Middle frontal gyrus (tissue), 1 donor: ENCODE data around the gene BCAN.

Experiments used
- DNase-seq: peaks from one replicate; pipeline ENCODE4 v3.0.0-alpha.2; 2015; ENCODE audit warnings: low spot score; ENCODE audit errors: extremely low spot score

The BCAN gene

DNA sequence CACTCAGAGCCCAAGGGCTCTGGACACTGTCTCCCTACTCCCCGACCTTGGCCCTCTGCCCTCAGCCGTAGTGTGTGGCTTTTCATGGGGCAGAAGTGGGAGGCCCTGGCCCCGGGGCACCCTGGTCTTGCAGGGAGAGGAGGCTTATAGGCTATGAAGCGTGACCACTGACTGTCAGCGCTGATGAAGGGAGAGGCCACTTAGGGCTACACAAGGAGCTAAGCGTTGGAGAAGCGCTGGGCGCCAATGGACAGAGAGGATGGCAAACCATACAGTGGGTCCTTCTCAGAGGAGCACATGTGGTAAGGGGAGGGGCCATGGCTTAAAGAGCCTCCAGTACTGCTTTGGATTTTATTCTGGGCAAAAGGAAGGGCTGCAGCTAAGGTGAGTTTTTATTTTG lies 55.6 kb downstream of the BCAN start:
- no peak for DNase-seq

DNA sequence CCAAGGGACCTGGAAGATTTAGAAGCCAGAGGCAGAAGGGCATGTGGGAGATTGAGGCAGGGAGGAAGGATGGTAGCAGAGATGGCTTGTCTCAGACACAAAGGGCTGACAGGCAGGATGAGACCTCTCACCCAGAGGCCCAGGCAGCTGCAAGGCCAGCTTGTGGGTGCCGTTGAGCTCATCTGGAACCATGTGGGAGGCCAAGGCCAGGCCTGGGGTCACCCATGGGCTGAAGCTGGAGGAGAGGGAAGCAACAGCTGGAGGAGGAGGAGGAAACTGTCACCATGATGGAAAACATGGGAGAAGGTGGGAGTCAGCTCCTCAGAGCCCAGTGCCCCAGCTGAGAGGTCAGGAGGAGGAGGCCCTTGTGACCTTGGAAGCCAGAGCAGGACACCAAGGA lies 57.1 kb downstream of the BCAN start:
- no peak for DNase-seq

DNA sequence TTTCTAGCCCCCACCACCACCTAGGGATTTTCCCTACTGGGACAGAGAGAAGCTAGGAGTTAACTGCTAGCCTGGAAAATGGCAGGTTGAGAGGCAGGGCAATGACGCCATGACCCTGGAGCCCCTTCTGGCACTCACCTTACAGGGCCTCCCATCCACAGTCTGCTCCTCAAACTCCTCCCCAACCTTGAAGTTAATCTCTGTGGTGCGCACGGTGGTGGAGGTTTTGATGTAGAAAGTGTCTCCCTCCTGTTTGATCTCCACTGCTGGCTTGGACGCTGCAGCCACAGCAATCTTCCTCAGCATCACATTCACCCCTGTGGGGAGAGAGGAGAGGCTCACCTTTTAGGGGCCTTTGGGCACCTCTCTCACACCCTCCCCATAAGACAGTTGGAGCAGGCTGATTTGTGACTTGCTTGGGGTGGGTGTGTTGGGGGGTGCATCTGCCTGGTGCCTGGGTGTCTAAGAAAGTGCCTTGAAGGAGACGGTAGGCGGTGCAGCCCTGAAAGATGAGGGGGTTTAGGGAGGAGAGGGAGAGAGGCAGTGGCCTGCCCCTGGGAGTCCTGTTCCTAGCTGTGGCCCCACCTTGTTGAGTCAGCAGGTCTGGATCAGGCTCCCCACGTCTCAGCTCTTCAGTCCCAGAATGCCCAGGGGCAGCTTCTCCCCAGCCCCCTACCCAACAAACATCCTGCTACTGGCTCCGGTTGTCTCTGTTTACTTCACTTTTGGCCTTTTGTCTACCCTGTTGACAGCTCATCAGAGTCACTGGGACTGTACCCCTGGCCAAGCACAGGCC lies 59.0 kb downstream of the BCAN start:
- no peak for DNase-seq

DNA sequence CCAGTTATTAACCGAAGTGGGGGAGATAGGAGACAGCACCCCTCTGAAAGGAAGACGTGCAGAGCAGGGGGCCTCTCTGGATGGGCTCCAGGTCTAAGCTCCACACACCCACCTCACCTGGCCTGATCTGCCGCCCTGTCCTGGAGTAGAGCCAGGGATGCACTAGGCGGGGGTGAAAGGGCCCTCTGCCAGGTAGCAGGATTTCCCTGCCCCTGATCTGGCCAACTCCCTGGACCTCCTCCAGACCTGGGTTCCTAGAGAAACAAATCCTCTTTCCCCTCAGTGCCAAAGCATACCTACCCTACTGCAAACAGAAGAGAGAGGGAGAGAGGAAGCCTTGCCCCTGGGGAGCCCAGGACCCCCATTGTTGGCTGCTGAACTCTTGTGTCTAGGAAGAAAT lies 61.4 kb downstream of the BCAN start:
- no peak for DNase-seq

DNA sequence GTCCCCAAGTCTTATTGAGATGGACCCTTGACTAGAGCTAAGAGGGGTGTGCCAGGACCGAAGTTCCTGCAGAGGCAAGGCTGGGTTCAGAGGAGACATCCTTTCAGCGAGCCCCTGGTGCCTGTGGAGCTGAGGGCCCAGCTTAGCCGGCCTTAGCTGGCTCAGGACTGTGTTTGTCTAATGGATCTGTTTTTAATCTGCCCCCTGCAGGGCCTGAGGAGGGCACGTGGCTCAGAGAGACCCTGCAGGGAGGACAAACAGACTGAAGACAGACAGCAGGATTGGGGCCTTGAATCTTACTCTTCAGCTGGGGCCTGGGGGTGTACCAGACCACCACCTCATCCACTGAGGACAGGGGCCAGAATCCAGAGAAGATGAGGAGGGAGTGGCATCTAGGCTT lies 61.8 kb downstream of the BCAN start:
- no peak for DNase-seq

DNA sequence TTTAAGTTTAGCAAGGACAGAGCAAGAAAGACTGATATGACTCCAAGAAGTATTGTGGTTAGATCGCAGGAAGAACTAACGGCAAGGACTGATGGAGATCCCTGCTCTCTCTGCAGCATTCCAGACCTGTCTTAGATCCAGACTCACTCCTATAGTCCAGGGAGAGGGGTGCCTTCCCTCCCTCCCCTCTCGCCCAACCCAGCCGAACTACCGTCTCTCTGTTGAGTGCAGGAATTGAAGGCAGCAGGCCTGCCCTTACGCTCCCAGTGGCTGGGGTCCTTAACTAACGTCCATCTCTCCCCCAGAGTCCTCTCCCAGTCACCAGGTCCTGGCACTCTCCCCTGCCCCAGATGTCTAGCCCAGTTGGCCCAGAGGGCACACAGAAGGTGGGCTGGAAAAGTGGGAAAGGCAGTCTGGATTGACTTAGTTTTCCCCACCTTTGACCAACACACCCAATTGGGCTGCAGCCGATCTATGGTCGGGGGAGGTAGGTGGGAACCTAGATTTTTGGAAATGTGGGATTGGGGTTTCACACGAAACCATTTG lies 62.3 kb downstream of the BCAN start:
- no peak for DNase-seq

DNA sequence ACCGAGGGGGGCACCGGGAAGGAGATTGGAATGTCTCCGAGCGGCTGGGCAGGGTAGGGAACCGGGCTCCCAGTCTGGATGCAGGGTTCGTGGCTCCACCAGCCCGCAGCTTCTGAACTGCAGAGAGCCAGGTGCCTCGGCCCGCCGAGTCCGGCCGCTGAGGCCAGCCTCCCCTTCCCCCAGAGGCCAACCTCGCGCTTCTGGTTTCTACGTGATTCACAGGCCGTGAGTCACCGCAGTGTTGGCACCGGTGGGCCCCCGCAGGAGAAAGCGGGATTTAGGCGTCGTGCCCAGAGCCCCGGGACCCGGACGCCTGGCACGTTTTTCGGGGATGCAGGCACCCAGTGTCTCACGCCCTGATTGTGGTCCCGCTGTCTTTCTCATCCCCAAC lies 63.0 kb downstream of the BCAN start:
- DNase-seq: no peak

DNA sequence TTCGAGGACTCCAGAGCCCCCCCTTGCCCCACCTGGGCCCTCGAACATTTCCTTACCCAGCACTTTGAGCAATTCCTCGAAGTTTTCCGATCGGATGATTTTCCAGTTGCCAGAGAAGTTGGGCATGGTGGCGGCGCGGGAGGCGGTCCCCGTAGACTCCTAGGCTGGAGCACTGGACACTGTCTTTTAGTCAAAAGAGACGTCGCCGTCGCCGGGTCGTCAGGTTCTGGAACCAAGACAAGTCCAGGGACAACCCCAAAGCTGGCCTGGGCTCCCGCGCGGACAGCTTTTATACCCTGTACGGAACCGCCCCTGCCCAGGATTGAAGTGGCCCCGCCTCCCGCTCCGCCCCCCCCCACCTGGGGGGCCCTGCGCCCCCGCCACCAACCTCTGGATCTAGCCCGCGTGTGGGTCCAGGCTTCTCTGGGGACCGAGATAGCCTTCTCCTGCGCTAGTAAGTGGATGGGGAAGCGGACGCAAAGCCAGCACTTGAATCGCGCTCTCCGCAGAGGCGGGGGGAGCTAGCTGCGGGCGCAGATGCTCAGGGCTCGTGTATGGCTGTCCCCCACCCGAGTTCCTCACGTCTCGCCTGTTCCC lies 63.5 kb downstream of the BCAN start, which contains the start of gene CRABP2:
TSS of gene CRABP2 (minus strand) at position 263 of the 597 bp plus-strand sequence. CDS start at position 126, 137 bp downstream.
- DNase-seq: no peak

DNA sequence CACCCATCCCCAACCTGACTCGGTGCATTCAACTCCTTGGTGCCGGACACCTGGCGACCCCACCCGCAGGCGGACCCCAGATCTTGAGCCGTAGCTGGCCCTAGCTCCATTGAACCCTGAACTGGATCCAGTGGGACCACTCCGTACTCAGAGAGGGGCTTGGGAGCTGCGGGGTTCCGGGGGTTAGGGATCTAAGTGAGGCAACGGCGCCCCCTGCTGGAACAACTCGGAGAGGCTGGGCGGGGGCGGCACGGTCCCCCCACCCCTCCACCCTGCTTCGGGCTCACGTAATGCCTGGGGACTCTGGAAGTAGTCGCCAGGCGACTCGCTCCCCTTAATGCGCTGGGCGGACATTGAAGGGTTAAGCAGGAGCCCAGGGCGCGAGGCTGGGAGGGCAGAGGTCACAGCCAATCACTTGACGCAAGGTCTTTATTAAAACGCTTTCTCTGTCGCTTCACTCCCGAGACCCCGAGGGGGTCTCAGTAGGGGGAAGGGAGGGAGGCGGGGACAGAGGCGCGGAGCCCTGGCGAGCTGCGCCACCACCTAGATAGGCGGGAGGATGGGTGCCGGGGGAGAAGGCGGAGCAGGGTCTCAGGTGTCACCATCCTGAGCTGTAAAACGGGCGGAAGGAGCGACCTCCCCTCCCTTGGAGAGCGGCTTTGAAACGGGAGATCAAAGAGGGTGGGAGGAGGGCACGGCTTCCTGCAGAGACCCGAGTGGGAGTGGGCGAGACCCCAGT lies 64.2 kb downstream of the BCAN start:
- no peak for DNase-seq

DNA sequence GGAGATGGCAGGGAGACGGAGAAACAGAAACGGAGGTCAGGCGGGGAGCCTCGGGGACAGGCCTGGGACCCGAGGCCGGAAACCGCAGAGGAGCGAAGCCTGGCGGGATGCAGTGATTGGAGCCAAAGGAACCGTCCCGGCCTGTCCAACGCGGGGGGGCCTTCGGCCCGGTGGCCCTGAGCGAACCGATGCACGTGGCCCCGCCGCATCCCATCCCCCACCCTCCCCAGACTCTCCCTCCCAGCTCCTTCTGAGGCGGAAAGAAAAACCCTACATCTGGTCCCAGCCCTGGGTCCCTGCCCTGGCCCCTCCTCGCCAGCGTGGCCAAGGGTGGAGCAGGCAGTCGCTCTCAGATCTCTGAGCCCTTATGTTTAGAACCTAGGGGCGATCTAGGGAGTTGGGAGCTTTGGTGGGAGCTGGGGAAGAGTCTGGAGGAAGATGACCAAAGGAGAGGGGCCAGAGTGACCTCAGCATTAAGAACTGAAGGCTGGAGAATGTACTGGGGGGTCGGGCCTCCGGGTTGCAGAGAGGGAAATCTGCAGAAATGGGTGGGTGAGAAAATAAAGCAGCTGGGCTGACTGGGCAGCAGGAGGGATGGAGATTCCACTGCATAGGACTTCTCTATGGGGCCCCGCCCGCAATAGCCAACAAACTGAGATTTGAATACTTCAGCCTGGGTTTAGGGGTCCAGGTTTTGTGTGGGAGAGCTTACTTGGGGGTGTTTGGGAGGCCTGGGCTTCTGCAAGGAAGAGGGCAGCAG lies 64.9 kb downstream of the BCAN start:
- DNase-seq: no peak

DNA sequence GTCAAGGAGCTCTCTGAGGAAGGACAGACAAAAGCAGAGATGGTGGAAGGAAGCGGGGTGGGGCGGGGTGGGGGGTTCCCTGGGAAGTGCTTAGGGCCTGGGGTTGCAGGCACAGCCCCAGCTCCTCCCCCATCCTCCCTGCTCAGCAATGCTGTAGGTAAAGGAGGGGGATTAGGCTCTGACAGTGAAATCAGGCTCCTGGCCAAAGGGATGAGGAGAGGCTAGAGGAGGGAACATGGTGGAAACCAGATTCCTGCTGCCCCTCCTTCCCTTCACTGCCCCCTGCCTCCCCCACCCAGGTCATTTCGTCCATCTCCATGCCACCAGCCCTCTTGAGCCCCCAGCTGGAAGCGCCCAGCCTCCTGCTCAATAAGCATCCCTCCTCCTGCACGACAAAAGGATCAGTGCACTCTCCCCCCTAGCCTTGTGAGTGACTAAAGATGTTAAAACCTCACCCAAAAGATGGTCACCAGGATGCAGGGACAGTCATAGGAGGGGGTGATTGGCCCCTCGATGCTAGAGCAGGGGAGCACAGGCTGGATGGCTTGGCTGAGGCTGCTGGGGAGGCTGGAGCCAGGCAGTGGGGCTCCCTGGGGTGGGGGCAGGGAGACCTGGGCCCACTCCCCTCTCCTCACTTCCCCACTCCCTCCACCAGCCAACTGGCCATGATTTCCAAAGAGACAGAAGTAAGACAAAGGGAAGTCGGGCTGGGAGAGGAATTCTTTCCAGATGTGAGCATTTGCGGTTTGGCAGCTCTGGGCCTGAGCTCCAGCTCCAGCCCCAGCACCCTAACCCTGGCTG lies 65.7 kb downstream of the BCAN start:
- no peak for DNase-seq

DNA sequence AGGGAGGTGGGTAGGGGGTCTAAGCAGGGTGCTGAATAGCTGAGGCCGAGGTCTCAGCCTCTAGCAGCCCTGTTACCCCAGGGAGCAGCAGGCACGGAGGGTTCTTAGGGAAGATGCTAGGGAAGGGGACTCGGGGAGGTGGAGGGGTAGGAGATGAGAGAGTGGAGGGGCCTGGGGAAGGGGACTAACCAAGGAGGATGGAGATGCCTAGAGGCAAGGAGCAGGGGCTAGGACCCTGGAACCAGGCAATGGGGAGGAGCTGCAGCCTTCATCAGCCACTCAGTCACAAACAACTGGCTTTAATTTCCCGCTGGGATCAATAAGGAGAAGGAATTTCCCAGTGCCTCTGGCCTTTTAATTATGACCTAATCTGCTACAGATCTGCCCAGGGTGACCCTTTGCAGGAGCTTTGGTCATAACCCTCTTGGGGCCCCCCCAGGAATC lies 66.3 kb downstream of the BCAN start:
- DNase-seq: no peak

DNA sequence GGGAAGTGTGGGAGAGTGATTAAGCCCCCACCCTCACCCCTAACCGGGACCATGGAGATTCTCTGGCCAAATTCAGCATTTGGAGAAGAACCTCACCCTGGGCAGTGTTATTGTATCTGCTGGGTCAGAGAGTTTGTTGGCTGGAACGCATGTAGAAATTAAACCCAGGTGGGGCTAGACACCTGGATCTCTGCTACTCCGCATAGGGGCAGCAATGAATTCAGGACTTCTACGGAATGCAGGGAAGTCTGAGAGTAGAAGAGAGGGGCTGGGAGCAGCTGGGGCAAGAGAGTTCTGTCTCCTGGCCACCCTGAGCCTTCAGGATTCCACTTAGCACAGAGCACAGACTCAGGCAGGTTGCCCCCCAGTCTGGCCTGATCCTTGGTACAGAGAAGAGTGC lies 67.1 kb downstream of the BCAN start:
- DNase-seq: no peak
